Measurements from ENCODE around the gene CENPP. TPM values are rescaled to one million over a fixed set of nuclear protein-coding genes. Genes with fewer than 3 reads are reported as not detected.

Gene CENPP
- total RNA-seq, 4 donors from 2014 or later, result 0.98 to 7.9 (median 5.4) TPM

- TF ChIP-seq CTCF (IDR thresholded peaks at IDR 0.05; ENCODE audit: low read depth), result no peak
Measured at GRCh38 chr9:92617195-92617813, 291.6 kb downstream of the CENPP start.

- no peak for TF ChIP-seq CTCF (IDR thresholded peaks at IDR 0.05; ENCODE audit: low read depth)
Measured at GRCh38 chr9:92617951-92618510, 292.3 kb downstream of the CENPP start.

GRCh38 chr9:92618633-92619225 is 293.0 kb downstream of the CENPP start:
- TF ChIP-seq CTCF (IDR thresholded peaks at IDR 0.05; ENCODE audit: low read depth), result no peak

- TF ChIP-seq CTCF (IDR thresholded peaks at IDR 0.05; ENCODE audit: low read depth), result no peak
Measured at GRCh38 chr9:92619601-92620300, 294.0 kb downstream of the CENPP start.

GRCh38 chr9:92620845-92621244 is 295.1 kb downstream of the CENPP start:
- TF ChIP-seq CTCF (IDR thresholded peaks at IDR 0.05; ENCODE audit: low read depth), result no peak

- no peak for TF ChIP-seq CTCF (IDR thresholded peaks at IDR 0.05; ENCODE audit: low read depth)
Measured at GRCh38 chr9:92626484-92626883, 300.7 kb downstream of the CENPP start.

- TF ChIP-seq CTCF (IDR thresholded peaks at IDR 0.05; ENCODE audit: low read depth), result no peak
Measured at GRCh38 chr9:92627651-92628050, 301.9 kb downstream of the CENPP start.
